BE2C (cell line): ENCODE results near the gene ADPRHL1.

Experiments used
- DNase-seq: peaks from one replicate; pipeline ENCODE4 v3.0.0-alpha.2; 2020
- H3K27me3 ChIP-seq: fragments of 250-450 bp; sonication (Bioruptor Pico); 2 replicates; pipeline ENCODE4 v1.5.1; 2020; ENCODE audit warnings: mild to moderate bottlenecking
- H3K36me3 ChIP-seq: fragments of 250-450 bp; sonication (Bioruptor Pico); 2 replicates; pipeline ENCODE4 v1.5.1; 2020; ENCODE audit warnings: mild to moderate bottlenecking
- H3K4me1 ChIP-seq: fragments of 250-450 bp; sonication (Bioruptor Pico); 2 replicates; pipeline ENCODE4 v1.5.1; 2020
- H3K4me3 ChIP-seq: 2 replicates; pipeline ENCODE4 v1.5.1; 2011; ENCODE audit warnings: low read depth, low read length
- H3K9me3 ChIP-seq: fragments of 250-450 bp; sonication (Bioruptor Pico); 2 replicates; pipeline ENCODE4 v1.5.1; 2020
- CTCF ChIP-seq: IDR thresholded peaks from 2 replicates; pipeline ENCODE4 v1.5.1; 2012; ENCODE audit warnings: mild to moderate bottlenecking, low read depth, low read length

ADPRHL1 gene

GRCh38 chr13:113408562-113408961, 44.7 kb downstream of the ADPRHL1 start:
- no peak for DNase-seq
- Histone ChIP-seq H3K27me3 (no peaks in the 10 kb centered on the region; the same call in 1 of the 2 replicates), H3K4me1 (no peaks in the 10 kb centered on the region), H3K9me3 (no peaks in the 10 kb centered on the region), H3K36me3 (no peaks in the 10 kb centered on the region), H3K4me3 (no peak overlapping the region)
- no peak for TF ChIP-seq CTCF

GRCh38 chr13:113407531-113408393, 45.5 kb downstream of the ADPRHL1 start:
- no peak for DNase-seq
- Histone ChIP-seq H3K4me3 (no peak overlapping the region), H3K36me3 (no peaks in the 10 kb centered on the region), H3K4me1 (no peaks in the 10 kb centered on the region), H3K9me3 (no peaks in the 10 kb centered on the region), H3K27me3 (no peaks in the 10 kb centered on the region; the same call in 1 of the 2 replicates)
- no peak for TF ChIP-seq CTCF

GRCh38 chr13:113407103-113407530, 46.2 kb downstream of the ADPRHL1 start:
- H3K4me3 ChIP-seq, result no peak overlapping the region
- no peaks in the 10 kb centered on the region for H3K36me3 ChIP-seq
- no peak for DNase-seq
- H3K27me3 ChIP-seq, result no peaks in the 10 kb centered on the region; the same call in 1 of the 2 replicates
- TF ChIP-seq CTCF, result no peak
- no peaks in the 10 kb centered on the region for H3K4me1 ChIP-seq
- H3K9me3 ChIP-seq, result no peaks in the 10 kb centered on the region

GRCh38 chr13:113406321-113407102, 46.8 kb downstream of the ADPRHL1 start:
- Histone ChIP-seq H3K4me1 (no peaks in the 10 kb centered on the region), H3K36me3 (no peaks in the 10 kb centered on the region), H3K9me3 (no peaks in the 10 kb centered on the region), H3K27me3 (no peaks in the 10 kb centered on the region; the same call in 1 of the 2 replicates), H3K4me3 (no peak overlapping the region)
- DNase-seq, result no peak
- no peak for TF ChIP-seq CTCF

GRCh38 chr13:113405481-113406300, 47.6 kb downstream of the ADPRHL1 start:
- no peak for DNase-seq
- H3K4me3 ChIP-seq, result no peak overlapping the region
- H3K9me3 ChIP-seq, result no peaks in the 10 kb centered on the region

More at GRCh38 chr13:113405481-113406300, 47.6 kb downstream of the ADPRHL1 start:
- no peak for TF ChIP-seq CTCF
- no peaks in the 10 kb centered on the region for H3K4me1 ChIP-seq
- no peaks in the 10 kb centered on the region for H3K36me3 ChIP-seq
- no peaks in the 10 kb centered on the region; the same call in 1 of the 2 replicates for H3K27me3 ChIP-seq
